Mucosa of rectum (tissue), 2 donors: Measurements from ENCODE around the gene LPP.

Experiments
- H3K27ac ChIP-seq, 2 donors: one replicate each; pipeline ENCODE4 v1.7.0; 2013; ENCODE audit warnings: inconsistent platforms in 2 of 2, low read depth in 2 of 2, low read length in 2 of 2
- H3K27me3 ChIP-seq, 2 donors: one replicate each; pipeline ENCODE4 v1.7.0; 2013; ENCODE audit warnings: low read length in 2 of 2; ENCODE audit not compliant: control insufficient read depth in 2 of 2, insufficient read depth in 2 of 2
- H3K36me3 ChIP-seq, 2 donors: one replicate each; pipeline ENCODE4 v1.7.0; 2013; ENCODE audit warnings: low read length in 2 of 2; ENCODE audit not compliant: control insufficient read depth in 2 of 2, insufficient read depth in 2 of 2
- H3K4me1 ChIP-seq, 2 donors: one replicate each; pipeline ENCODE4 v1.7.0; 2013; ENCODE audit warnings: low read length in 2 of 2, mild to moderate bottlenecking in 1 of 2; ENCODE audit not compliant: control insufficient read depth in 2 of 2, insufficient read depth in 2 of 2
- H3K4me3 ChIP-seq, 2 donors: one replicate each; pipeline ENCODE4 v1.7.0; 2013; ENCODE audit warnings: low read length in 2 of 2
- H3K9ac ChIP-seq, 2 donors: one replicate each; pipeline ENCODE4 v1.7.0; 2013; ENCODE audit warnings: low read length in 2 of 2, low read depth in 1 of 2, mild to moderate bottlenecking in 1 of 2
- H3K9me3 ChIP-seq, 2 donors: one replicate each; pipeline ENCODE4 v1.7.0; 2013; ENCODE audit warnings: low read length in 2 of 2; ENCODE audit not compliant: control insufficient read depth in 2 of 2
- donor health status: healthy.
- donor health status: Normal muscosa, but diverticular disease.

The LPP gene, protein sequence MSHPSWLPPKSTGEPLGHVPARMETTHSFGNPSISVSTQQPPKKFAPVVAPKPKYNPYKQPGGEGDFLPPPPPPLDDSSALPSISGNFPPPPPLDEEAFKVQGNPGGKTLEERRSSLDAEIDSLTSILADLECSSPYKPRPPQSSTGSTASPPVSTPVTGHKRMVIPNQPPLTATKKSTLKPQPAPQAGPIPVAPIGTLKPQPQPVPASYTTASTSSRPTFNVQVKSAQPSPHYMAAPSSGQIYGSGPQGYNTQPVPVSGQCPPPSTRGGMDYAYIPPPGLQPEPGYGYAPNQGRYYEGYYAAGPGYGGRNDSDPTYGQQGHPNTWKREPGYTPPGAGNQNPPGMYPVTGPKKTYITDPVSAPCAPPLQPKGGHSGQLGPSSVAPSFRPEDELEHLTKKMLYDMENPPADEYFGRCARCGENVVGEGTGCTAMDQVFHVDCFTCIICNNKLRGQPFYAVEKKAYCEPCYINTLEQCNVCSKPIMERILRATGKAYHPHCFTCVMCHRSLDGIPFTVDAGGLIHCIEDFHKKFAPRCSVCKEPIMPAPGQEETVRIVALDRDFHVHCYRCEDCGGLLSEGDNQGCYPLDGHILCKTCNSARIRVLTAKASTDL

DNA sequence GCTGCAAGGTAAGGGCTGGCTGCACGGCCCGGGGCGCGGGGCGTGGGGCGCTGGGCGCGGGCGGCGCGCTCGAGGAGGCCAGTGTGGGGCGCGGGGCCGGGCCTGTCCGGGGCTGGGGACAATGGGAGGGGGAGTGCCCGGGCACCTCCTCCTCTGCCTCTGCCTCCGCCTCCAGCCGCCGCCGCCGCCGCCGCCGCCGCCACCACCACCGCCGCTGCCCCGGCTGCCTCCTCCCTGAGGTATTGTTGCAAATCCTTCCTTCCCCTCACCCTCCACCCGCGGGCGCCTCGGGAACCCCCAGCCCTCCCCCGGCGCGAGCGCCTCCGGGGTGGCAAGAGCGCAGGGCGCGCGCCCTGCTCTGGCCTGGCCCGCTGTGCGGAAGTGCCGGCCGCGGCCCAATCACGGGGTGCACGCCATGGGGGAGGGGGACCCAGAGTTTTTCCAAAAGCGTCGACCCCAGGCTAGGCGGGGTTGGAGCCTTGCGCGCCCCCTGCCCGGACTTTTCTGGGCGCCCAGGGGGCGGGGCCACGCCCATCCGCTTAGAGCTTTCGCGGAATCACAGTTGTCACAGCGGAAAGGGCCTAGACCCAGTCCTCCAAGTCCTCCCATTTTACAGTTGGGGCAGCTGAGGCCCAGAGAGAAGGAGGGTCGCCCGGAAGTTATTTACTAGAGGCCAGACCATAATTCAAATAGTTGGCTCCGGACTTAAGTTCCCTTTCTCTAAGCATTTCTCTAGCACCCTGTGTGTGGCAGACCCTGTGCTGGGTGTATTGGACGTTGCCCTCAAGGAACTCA is at the start of gene LPP:
Gene LPP (plus strand): TSS at position 144 of the 795 bp plus-strand sequence. CDS start 251,964 bp downstream, outside the sequence.
- Histone ChIP-seq H3K4me1 (peaks cover 30 to 45% of the 10 kb centered on the region in 2 donors), H3K9me3 (no peaks in the 10 kb centered on the region), H3K9ac (peak within 1 kb of the TSS; percentile 80 to 97), H3K27ac (peak within 1 kb of the TSS; percentile 94), H3K4me3 (peak within 1 kb of the TSS; percentile 87 to 91), H3K36me3 (no peaks in the 10 kb centered on the region), H3K27me3 (no peaks in the 10 kb centered on the region)

DNA sequence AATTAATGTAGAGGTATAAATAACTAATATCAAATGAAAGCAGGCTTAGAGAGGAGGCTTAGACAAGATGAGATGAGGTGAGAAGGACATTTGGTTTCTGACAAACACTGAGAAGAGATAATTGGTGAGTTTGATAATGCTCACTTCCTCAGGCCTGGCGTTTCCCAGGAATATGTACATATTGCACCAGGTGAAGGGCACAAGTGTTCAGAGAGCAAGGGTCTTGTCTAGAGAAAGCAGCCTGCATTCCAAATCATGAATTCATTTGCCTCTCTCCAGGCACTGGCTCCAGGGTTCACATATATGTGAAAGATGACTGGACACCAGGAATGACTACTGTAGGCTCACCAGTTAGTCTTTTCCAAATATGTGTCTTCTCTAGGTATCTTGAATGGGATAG is 48.0 kb upstream of the LPP start:
- H3K27me3 ChIP-seq = no peaks in the 10 kb centered on the region
- peaks cover under 1 to 1% of the 10 kb centered on the region in 2 donors for H3K9me3 ChIP-seq
- no peak overlapping the region for H3K27ac ChIP-seq
- H3K9ac ChIP-seq = no peak overlapping the region
- H3K4me3 ChIP-seq = no peak overlapping the region
- no peaks in the 10 kb centered on the region for H3K36me3 ChIP-seq
- no peaks in the 10 kb centered on the region for H3K4me1 ChIP-seq

DNA sequence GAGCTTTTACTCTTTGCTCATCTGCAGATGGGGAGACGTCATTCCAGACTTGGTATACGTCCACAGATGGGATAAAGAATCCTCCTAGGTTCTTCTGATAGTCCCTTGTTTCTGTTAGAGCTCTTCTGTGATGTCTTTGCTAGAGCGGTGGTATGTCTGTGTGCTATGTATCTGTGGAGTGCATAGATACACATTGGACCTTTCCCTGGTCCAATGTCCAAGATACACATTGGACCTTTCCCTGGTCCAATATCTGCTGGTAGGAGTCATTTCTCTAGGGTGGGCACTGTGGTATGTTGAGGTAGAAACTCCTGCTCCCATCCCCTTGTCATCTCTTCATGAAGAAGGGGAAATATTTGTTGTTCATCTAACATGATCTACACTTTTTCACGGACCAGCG is 47.5 kb upstream of the LPP start:
- Histone ChIP-seq H3K27me3 (no peaks in the 10 kb centered on the region), H3K9ac (no peak overlapping the region), H3K4me3 (no peak overlapping the region), H3K27ac (no peak overlapping the region), H3K4me1 (no peaks in the 10 kb centered on the region), H3K36me3 (no peaks in the 10 kb centered on the region), H3K9me3 (no peaks in the 10 kb centered on the region)

DNA sequence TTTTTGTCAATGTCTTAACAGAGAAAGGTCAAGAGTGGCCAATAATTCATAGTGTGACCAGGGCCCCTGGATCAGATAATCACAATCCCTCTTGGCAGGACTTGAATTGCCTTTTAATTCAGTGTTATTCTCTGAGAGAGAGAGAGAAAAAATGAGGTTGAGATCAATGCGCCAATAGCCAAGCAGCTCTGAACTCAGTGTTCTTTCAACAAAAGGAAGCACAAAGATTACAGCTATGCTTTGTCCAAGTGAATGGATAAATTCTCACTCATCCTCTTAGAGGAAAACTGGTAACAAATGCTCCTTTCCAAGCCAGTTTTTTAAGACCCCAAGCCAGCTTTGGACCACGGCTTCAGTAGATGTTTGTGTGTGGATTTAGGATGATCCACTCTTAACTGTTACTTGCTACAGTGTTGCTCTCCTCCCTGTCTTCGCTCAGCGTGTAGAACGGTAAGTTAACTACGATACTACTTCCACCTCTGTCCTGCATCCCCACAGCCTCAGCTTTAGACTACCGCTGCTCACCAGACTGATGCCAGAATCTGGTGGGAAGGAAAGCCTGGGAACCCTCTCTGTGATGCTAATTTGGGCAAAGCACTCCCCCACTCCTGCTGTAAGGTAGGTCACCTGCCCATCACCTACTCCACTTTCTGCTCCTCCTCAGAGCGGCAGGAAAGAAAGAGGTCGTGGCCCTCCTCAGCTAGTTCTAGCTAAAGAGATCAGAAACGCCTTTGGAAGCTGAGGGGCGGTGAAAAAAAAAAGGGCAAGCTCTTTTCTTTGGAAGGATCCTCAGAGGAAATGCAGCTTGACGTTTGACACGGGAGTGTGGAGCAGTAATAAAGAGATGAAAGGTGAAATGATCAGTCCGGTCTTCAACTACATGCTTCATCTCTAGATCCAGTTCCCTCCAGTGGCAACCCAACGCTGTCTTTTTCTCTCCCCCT is 46.8 kb upstream of the LPP start:
- H3K9ac ChIP-seq = no peak overlapping the region
- no peaks in the 10 kb centered on the region for H3K9me3 ChIP-seq
- H3K27ac ChIP-seq = no peak overlapping the region
- H3K36me3 ChIP-seq = no peaks in the 10 kb centered on the region
- H3K4me1 ChIP-seq = no peaks in the 10 kb centered on the region
- H3K4me3 ChIP-seq = no peak overlapping the region
- no peaks in the 10 kb centered on the region for H3K27me3 ChIP-seq

DNA sequence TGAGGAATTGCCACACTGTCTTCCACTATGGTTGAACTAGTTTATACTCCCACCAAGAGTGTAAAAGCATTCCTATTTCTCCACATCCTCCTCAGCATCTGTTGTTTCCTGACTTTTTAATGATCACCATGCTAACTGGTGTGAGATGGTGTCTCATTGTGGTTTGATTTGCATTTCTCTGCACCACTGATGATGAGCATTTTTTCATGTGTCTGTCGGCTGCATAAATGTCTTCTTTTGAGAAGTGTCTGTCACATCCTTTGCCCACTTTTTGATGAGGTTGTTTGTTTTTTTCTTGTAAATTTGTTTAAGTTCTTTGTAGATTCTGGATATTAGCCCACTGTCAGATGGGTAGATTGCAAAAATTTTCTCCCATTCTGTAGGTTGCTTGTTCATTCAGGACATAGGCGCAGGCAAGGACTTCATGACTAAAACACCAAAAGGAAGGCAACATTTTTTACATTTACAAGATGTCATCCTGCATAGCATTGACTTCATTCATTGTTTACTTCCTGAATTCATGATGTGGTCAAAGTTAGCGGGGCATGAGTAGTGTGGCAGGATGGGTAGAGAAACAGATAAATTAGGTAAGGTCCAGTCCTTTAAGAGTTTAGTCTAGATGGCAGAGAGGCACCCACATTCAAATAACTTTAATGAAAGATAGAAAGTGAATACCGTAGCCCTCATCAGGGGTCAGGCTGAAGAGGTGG is 45.1 kb upstream of the LPP start:
- no peak overlapping the region for H3K27ac ChIP-seq

DNA sequence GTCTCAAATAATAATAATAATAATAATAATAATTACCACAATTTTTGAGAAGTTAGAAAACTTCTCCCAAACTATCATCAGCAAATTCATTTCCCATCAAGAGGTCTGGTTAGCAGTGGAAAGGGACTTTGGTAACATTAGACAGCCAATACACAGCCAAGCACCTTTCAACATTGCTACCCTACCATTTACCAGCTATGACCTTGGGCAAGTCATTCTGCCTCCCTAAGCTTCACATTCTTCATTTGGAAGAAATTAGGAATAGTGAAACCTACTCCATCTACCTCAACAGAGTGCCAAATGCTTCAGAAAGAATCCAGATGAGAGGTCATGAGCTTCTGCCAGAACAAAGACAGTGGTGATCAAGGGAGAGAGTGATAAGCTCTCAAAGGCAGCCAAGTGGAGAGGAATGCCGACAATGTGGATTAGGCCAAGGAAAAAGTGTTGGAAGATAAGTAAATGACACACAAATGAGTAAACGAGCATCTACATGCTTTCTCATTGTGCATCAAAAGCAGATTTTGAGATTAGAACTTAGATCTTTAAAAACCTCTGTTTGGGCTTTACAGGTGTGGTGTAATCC is 42.9 kb upstream of the LPP start:
- Histone ChIP-seq H3K27ac (no peak overlapping the region), H3K9ac (no peak overlapping the region), H3K4me3 (no peak overlapping the region), H3K36me3 (no peaks in the 10 kb centered on the region), H3K4me1 (no peaks in the 10 kb centered on the region), H3K27me3 (no peaks in the 10 kb centered on the region), H3K9me3 (no peaks in the 10 kb centered on the region)

More for the DNA sequence above, 45.1 kb upstream of the LPP start:
- Histone ChIP-seq H3K27me3 (no peaks in the 10 kb centered on the region), H3K4me1 (no peaks in the 10 kb centered on the region), H3K36me3 (no peaks in the 10 kb centered on the region), H3K9ac (no peak overlapping the region), H3K9me3 (no peaks in the 10 kb centered on the region), H3K4me3 (no peak overlapping the region)

DNA sequence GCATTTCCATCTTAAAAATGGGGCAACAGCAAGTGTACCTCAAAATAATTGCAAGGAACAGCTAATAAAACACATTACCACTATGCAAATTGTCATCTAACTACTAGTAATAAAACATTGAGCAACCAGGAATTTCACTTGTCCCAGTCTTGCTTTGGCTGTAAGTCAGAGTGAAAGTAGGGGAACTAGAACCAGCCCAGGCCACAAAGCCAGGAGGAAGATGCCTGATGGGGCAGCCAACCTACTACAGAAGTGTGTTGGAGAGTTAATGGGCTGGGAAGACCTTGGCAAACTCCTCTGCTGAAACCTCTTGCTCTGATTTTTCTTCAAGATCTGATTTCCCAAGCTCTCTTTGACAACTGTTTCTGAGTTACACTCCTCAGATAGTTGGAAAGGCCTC is 40.2 kb upstream of the LPP start:
- Histone ChIP-seq H3K27me3 (no peaks in the 10 kb centered on the region), H3K9ac (no peak overlapping the region), H3K9me3 (no peaks in the 10 kb centered on the region), H3K27ac (no peak overlapping the region), H3K4me1 (no peaks in the 10 kb centered on the region), H3K36me3 (no peaks in the 10 kb centered on the region), H3K4me3 (no peak overlapping the region)

DNA sequence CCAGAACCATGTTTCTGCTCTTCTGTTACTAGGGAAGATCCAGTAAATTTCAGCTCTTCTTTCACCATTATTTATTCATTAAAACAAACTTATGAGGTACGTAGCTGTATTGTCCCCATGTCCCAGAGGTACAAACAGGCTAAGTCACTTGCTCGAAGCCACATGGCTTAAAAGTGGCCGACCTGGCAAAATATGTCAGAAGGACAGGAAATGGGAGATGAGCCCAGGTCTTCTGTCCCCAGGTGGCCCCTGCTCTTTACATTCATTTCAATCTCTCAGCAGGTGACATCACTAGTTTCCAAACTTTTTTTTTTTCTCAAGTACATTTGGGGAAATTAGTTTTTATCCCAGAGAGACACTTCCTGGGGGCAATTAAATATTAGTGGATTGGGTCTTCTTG is 34.1 kb upstream of the LPP start:
- Histone ChIP-seq H3K9ac (no peak overlapping the region), H3K9me3 (no peaks in the 10 kb centered on the region), H3K4me3 (no peak overlapping the region), H3K27me3 (no peaks in the 10 kb centered on the region), H3K4me1 (peaks cover 12% of the 10 kb centered on the region in 2 donors), H3K27ac (no peak overlapping the region), H3K36me3 (no peaks in the 10 kb centered on the region)
